ENCODE data around the gene RASGRF2.

The RASGRF2 gene

GRCh38 chr5:81246697-81247096, 286.5 kb downstream of the RASGRF2 start:
- H3K79me2 ChIP-seq (ENCODE audit: insufficient read depth, low read length): no peaks in the 10 kb centered on the region
- TF ChIP-seq, protein P1, sequence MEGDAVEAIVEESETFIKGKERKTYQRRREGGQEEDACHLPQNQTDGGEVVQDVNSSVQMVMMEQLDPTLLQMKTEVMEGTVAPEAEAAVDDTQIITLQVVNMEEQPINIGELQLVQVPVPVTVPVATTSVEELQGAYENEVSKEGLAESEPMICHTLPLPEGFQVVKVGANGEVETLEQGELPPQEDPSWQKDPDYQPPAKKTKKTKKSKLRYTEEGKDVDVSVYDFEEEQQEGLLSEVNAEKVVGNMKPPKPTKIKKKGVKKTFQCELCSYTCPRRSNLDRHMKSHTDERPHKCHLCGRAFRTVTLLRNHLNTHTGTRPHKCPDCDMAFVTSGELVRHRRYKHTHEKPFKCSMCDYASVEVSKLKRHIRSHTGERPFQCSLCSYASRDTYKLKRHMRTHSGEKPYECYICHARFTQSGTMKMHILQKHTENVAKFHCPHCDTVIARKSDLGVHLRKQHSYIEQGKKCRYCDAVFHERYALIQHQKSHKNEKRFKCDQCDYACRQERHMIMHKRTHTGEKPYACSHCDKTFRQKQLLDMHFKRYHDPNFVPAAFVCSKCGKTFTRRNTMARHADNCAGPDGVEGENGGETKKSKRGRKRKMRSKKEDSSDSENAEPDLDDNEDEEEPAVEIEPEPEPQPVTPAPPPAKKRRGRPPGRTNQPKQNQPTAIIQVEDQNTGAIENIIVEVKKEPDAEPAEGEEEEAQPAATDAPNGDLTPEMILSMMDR (conservative IDR thresholded peaks at IDR 0.05; ENCODE audit: low read length): no peak
- no peak for TF ChIP-seq EZH2phosphoT487 (IDR thresholded peaks at IDR 0.05; ENCODE audit: borderline replicate concordance)
- H3K27me3 ChIP-seq (ENCODE audit: insufficient read depth, low read length, poor library complexity, severe bottlenecking): no peaks in the 10 kb centered on the region
- H3K36me3 ChIP-seq (ENCODE audit: insufficient read depth, low read length): peaks cover 9% of the 10 kb centered on the region
- no peak overlapping the region for H3K4me3 ChIP-seq (ENCODE audit: low read length, poor library complexity, severe bottlenecking)
- H3K9me2 ChIP-seq (replicated peaks; ENCODE audit: low read depth, low read length): no peaks in the 10 kb centered on the region
- H3F3A ChIP-seq (ENCODE audit: low read depth): no peaks in the 10 kb centered on the region
- no peak overlapping the region for H3K4me2 ChIP-seq (ENCODE audit: low read depth, low read length, poor library complexity, severe bottlenecking)
- no peaks in the 10 kb centered on the region for H4K20me1 ChIP-seq (ENCODE audit: insufficient read depth, low read length, poor library complexity, severe bottlenecking)
- no peak overlapping the region for H3K9ac ChIP-seq (ENCODE audit: low read depth, low read length, poor library complexity, severe bottlenecking)
- H3K4me1 ChIP-seq (ENCODE audit: insufficient read depth, low read length, poor library complexity, severe bottlenecking): no peaks in the 10 kb centered on the region
- no peaks in the 10 kb centered on the region for H3K9me3 ChIP-seq (ENCODE audit: insufficient read depth, low read depth, low read length)
- no peak overlapping the region for H2AFZ ChIP-seq (ENCODE audit: low read length)

DNA sequence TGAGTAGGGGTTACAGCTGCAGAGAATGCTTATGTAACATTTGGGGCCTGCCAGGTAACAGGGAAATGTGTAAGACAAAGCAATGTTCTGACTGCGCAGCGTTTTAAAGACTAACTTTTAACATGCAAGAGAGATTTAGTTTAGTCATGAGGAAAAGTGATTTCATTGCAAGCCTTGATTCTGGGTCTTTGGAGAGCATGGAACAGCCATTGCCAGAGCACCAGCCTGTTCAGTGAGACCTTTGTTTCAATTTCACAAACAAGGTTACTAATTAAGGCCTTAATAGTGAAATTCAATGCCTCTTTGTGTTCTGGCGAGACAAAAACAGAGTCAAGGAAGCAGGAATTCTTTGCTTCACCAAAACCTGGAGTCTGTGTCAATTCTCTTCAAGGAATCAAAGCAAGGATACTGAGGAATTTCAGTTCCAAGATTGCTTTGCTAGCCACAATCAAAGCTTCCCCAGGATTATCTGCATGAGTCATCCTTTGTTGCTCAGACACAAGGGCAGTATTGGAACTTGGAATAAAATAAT, 287.3 kb downstream of the RASGRF2 start:
- H3K36me3 ChIP-seq (ENCODE audit: insufficient read depth, low read length): peaks cover 9% of the 10 kb centered on the region
- no peaks in the 10 kb centered on the region for H4K20me1 ChIP-seq (ENCODE audit: insufficient read depth, low read length, poor library complexity, severe bottlenecking)
- no peaks in the 10 kb centered on the region for H3K4me1 ChIP-seq (ENCODE audit: insufficient read depth, low read length, poor library complexity, severe bottlenecking)
- H2AFZ ChIP-seq (ENCODE audit: low read length): no peak overlapping the region
- no peaks in the 10 kb centered on the region for H3F3A ChIP-seq (ENCODE audit: low read depth)
- no peak overlapping the region for H3K9ac ChIP-seq (ENCODE audit: low read depth, low read length, poor library complexity, severe bottlenecking)
- TF ChIP-seq, protein P1 (conservative IDR thresholded peaks at IDR 0.05; ENCODE audit: low read length): no peak
- TF ChIP-seq EZH2phosphoT487 (IDR thresholded peaks at IDR 0.05; ENCODE audit: borderline replicate concordance): no peak
- H3K27me3 ChIP-seq (ENCODE audit: insufficient read depth, low read length, poor library complexity, severe bottlenecking): no peaks in the 10 kb centered on the region
- H3K79me2 ChIP-seq (ENCODE audit: insufficient read depth, low read length): no peaks in the 10 kb centered on the region
- H3K9me2 ChIP-seq (replicated peaks; ENCODE audit: low read depth, low read length): no peaks in the 10 kb centered on the region
- no peak overlapping the region for H3K4me3 ChIP-seq (ENCODE audit: low read length, poor library complexity, severe bottlenecking)
- H3K4me2 ChIP-seq (ENCODE audit: low read depth, low read length, poor library complexity, severe bottlenecking): no peak overlapping the region
- no peaks in the 10 kb centered on the region for H3K9me3 ChIP-seq (ENCODE audit: insufficient read depth, low read depth, low read length)

- H3K9me2 ChIP-seq (replicated peaks; ENCODE audit: low read depth, low read length): no peaks in the 10 kb centered on the region
- no peak overlapping the region for H3K4me3 ChIP-seq (ENCODE audit: low read length, poor library complexity, severe bottlenecking)
- no peaks in the 10 kb centered on the region for H4K20me1 ChIP-seq (ENCODE audit: insufficient read depth, low read length, poor library complexity, severe bottlenecking)
- no peaks in the 10 kb centered on the region for H3K9me3 ChIP-seq (ENCODE audit: insufficient read depth, low read depth, low read length)
- TF ChIP-seq EZH2phosphoT487 (IDR thresholded peaks at IDR 0.05; ENCODE audit: borderline replicate concordance): no peak
- TF ChIP-seq, protein P1 (conservative IDR thresholded peaks at IDR 0.05; ENCODE audit: low read length): no peak
- H3F3A ChIP-seq (ENCODE audit: low read depth): no peaks in the 10 kb centered on the region
- no peaks in the 10 kb centered on the region for H3K4me1 ChIP-seq (ENCODE audit: insufficient read depth, low read length, poor library complexity, severe bottlenecking)
- H3K36me3 ChIP-seq (ENCODE audit: insufficient read depth, low read length): peaks cover 9% of the 10 kb centered on the region
- no peak overlapping the region for H2AFZ ChIP-seq (ENCODE audit: low read length)
- H3K27me3 ChIP-seq (ENCODE audit: insufficient read depth, low read length, poor library complexity, severe bottlenecking): no peaks in the 10 kb centered on the region
- no peak overlapping the region for H3K9ac ChIP-seq (ENCODE audit: low read depth, low read length, poor library complexity, severe bottlenecking)
- no peak overlapping the region for H3K4me2 ChIP-seq (ENCODE audit: low read depth, low read length, poor library complexity, severe bottlenecking)
- no peaks in the 10 kb centered on the region for H3K79me2 ChIP-seq (ENCODE audit: insufficient read depth, low read length)
Measured at GRCh38 chr5:81249240-81249639, 289.1 kb downstream of the RASGRF2 start.

Measured in Loucy (cell line).